Measurements from ENCODE around the gene CENPM. TPM values are rescaled to one million over a fixed set of nuclear protein-coding genes. Genes with fewer than 3 reads are reported as not detected.
A peak's percentile ranks its signal among the peaks of the same experiment; 100 is the strongest.

CENPM gene
- total and polyA plus RNA-seq, 10 of the 15 experiments (the other 5 are each of a cell fraction or from before 2014, with no cell fraction given): 36.7 to 212 (median 74.7) TPM

DNA sequence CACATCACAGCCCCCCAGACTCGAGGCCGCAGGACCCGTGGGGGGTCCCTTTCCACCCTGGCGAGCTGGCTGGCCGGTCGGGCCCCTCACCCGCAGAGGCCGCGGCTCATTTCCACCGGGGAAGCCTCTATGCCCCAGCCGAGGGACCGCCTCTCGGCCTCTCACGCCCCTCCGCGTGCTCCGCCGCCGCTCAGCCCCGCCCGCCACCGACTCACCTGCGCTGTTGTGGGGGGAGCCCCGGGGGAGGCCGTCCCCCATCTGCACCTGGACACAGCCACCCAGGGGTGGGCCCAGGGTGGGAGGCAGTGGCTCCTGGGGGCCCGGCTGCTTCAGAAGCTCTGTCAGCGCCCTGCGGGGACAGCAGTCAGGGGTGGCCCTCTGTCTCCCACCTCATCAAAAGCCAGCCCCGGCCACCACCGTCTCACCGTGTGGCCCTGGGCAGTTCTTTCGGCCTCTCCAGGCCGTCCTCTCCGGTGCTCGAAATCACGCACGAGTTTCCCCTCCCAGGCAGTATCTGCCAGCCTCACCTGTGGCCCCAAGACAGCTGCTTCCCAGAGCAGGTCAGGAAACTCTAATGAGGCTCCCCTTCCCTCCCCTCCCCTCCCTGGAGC lies 35.8 kb downstream of the CENPM start:
- FAIRE-seq (no peak), DNase-seq (ENCODE audit: low read depth, low spot score) (no peak), ATAC-seq (no peak)
- ChIA-PET CTCF (interaction anchor here (1.4 to 2.9 kb wide), 3 partner anchors 30 to 244 kb away, joined by 4 to 9 read pairs (median 4); no protein-coding TSS in a partner anchor), POLR2A (interaction anchor here (1.1 to 2.3 kb wide), 5 partner anchors 13 to 89 kb away, joined by 3 to 10 read pairs (median 3); no protein-coding TSS in a partner anchor), RAD21 (ENCODE audit: unreplicated experiment) (interaction anchor here (1.2 to 5.8 kb wide), 4 partner anchors 12 to 214 kb away, joined by 3 to 40 read pairs (median 8); no protein-coding TSS in a partner anchor), SMC1A (ENCODE audit: uncharacterized antibody, unreplicated experiment) (interaction anchor here (1.3 to 1.6 kb wide), 2 partner anchors 76 to 88 kb away, joined by 4 read pairs; no protein-coding TSS in a partner anchor)
- WGBS (ENCODE audit: insufficient coverage, insufficient replicate concordance, low lambda C conversion rate, missing lambda C conversion rate): 40% methylated on average over 25 of the region's 37 CpGs
- Histone ChIP-seq H3K9me3 (replicated peaks; ENCODE audit: control insufficient read depth, insufficient read depth, low read length) (no peaks in the 10 kb centered on the region), H3K27me3 (replicated peaks in 1 of 2; ENCODE audit: control insufficient read depth in 2 of 2, insufficient read depth in 2 of 2, low read length in 1 of 2) (peaks cover 6 to 12% of the 10 kb centered on the region in 2 experiments; a peak in 3 of 4 replicates), H3K79me2 (ENCODE audit: control insufficient read depth, insufficient read depth, low read length) (no peaks in the 10 kb centered on the region), H2AFZ (ENCODE audit: control insufficient read depth, low read depth, low read length) (no peak overlapping the region), H3K4me2 (ENCODE audit: control insufficient read depth, insufficient read depth) (peak overlapping the region; percentile 68; the same call in 1 of the 2 replicates), H3K36me3 (ENCODE audit: control insufficient read depth in 2 of 2, insufficient read depth in 2 of 2, low read length in 1 of 2) (peaks cover 0 to 3% of the 10 kb centered on the region in 2 experiments; a peak in 1 of 4 replicates), H3K4me3 (0 out of 2 replicates have a peak overlapping the region, but pooled peaks have one; percentile 32), H3K27ac (ENCODE audit: control insufficient read depth, insufficient read depth) (no peak overlapping the region), H4K20me1 (ENCODE audit: control insufficient read depth, insufficient read depth) (peaks cover 6% of the 10 kb centered on the region; the same call in 1 of the 2 replicates), H3K4me1 (ENCODE audit: control insufficient read depth, insufficient read depth, low read length) (peaks cover 22% of the 10 kb centered on the region), H3K9ac (ENCODE audit: control insufficient read depth, insufficient read depth, low read length) (no peak overlapping the region)
- BruUV-seq (replicated peaks): no TSS peak
- in situ Hi-C loops (cut with MboI) (no loop called here), intact Hi-C loops (cut with micrococcal nuclease; ENCODE audit: unreplicated experiment) (no loop called here)
- TF ChIP-seq SUZ12 (IDR thresholded peaks at IDR 0.05; ENCODE audit: unreplicated experiment) (peak; percentile 13), FOS (IDR thresholded peaks at IDR 0.05; ENCODE audit: borderline replicate concordance, extremely low read depth, insufficient read length) (no peak), SUPT20H (IDR thresholded peaks at IDR 0.05; ENCODE audit: borderline replicate concordance, control insufficient read depth, low read depth, low read length) (no peak), ZZZ3 (IDR thresholded peaks at IDR 0.05; ENCODE audit: control insufficient read depth, insufficient read length, low read depth) (no peak)

All from GM12878 (cell line).